DMS79 (cell line): Measurements from ENCODE around the gene RPS19.
"Not testable (repeated sequence)": the region's sequence is repeated elsewhere in the genome, so short reads cannot be mapped to it uniquely, and the experiment has no call there.

Source experiments
- DNase-seq: peaks from one replicate; lab custom pipeline; 2025; lab: John Stamatoyannopoulos, UW

The RPS19 gene

GRCh38 chr19:41901707-41902360 lies 41.8 kb downstream of the RPS19 start:
- no peak for DNase-seq

GRCh38 chr19:41902594-41902993 lies 42.5 kb downstream of the RPS19 start:
- DNase-seq, result no peak

GRCh38 chr19:41903193-41903953 lies 43.3 kb downstream of the RPS19 start:
- DNase-seq, result peak; percentile 28

- peak; percentile 98 for DNase-seq
Observed at GRCh38 chr19:41904118-41904870, 44.2 kb downstream of the RPS19 start.

GRCh38 chr19:41905273-41906002 lies 45.4 kb downstream of the RPS19 start:
- no peak for DNase-seq

- no peak for DNase-seq
Observed at GRCh38 chr19:41906271-41906670, 46.2 kb downstream of the RPS19 start.

- DNase-seq, result no peak
Observed at GRCh38 chr19:41906916-41907680, 47.0 kb downstream of the RPS19 start.

- no peak for DNase-seq
Observed at GRCh38 chr19:41907994-41908615, 48.0 kb downstream of the RPS19 start.

- no peak for DNase-seq
Observed at GRCh38 chr19:41908724-41909464, 48.8 kb downstream of the RPS19 start.

GRCh38 chr19:41909706-41910105 lies 49.7 kb downstream of the RPS19 start:
- no peak for DNase-seq

GRCh38 chr19:41910240-41910991 lies 50.4 kb downstream of the RPS19 start:
- DNase-seq, result no peak

GRCh38 chr19:41910992-41911888 lies 51.2 kb downstream of the RPS19 start:
- DNase-seq, result no peak

GRCh38 chr19:41911889-41912731 lies 52.1 kb downstream of the RPS19 start:
- no peak for DNase-seq

- DNase-seq, result no peak
Observed at GRCh38 chr19:41912899-41913537, 53.0 kb downstream of the RPS19 start.

GRCh38 chr19:41913538-41914423 lies 53.7 kb downstream of the RPS19 start:
- DNase-seq, result no peak

GRCh38 chr19:41914424-41914834 lies 54.4 kb downstream of the RPS19 start:
- DNase-seq, result not testable (repeated sequence)
